Mesenteric fat pad (tissue), 1 donor: ENCODE results near the gene RHOXF1. TPM values are rescaled to one million over a fixed set of nuclear protein-coding genes. Genes with fewer than 3 reads are reported as not detected.
"Not testable (repeated sequence)": the region's sequence is repeated elsewhere in the genome, so short reads cannot be mapped to it uniquely, and the experiment has no call there.

Experiments used
- DNase-seq: peaks from one replicate; pipeline ENCODE4 v3.0.0-alpha.2; 2020; ENCODE audit warnings: low spot score
- long read RNA-seq: library from polyadenylated mRNA; unstranded; transcript quantifications from one replicate; pipeline ENCODE4 v2.0.0, GENCODE V29; 2020
- total RNA-seq: library from RNA; stranded (reverse); fragmentation: NEBNext Ultra II Directional; extraction: Animal tissue kit (Norgen Biotek cat#: 25700); gene quantifications from one replicate; pipeline ENCODE4 v1.2.1, GENCODE V29; 2021
- donor health status: DM: yes; HTN: yes; CAD: no.

Gene RHOXF1
- 1.2 TPM for total RNA-seq
- long read RNA-seq: 0 reads

DNA sequence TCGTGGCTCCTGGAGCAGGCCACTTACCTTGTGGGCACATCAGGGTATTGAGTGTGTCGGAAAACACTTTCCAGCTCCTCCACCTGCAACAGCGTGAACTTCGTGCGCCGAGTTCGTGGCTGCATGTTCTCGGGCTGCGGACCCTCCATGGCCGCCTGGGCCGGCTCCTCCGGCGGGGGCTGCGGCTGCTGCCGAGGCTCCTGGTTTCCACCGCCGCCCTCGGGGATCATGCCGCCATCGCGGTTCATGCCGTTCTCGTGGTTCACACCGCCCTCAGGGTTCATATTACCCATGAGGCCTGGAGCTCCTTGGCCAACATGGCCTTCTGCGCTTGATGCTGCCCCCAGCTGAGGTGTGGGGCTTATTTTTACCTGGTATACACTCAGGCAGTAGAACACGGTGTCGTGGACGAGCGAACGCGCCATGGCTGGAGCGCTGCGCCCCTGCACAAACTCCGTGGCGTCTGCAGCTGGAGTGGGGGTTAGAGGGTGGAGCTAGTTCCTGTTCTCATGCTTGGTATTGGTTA, at the start of gene RHOXF1:
RHOXF1 (minus strand) TSS at position 476 of the 526 bp plus-strand sequence; CDS start at position 425, 51 bp downstream.
- no peak for DNase-seq

DNA sequence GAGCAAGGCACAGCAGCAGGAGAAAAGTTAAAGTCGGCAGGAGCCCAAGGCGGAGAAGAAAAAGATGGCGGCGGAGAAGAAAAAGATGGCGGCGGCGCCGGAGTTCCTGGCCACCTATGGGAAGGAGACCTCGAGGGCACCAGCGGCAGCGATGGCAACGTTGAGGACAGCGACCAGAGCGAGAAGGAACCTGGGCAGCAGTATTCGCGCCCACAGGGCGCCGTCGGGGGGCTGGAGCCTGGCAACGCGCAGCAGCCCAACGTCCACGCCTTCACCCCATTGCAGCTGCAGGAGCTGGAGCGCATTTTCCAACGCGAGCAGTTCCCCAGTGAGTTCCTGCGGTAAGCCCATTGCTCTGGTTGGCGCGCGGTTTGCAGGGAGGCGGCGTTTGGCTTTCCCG, 43.4 kb upstream of the RHOXF1 start:
- not testable (repeated sequence) for DNase-seq

GRCh38 chrX:120158313-120158712, 42.6 kb upstream of the RHOXF1 start, which contains the start of gene RHOXF2:
RHOXF2 (plus strand) TSS chrX:120158613; CDS start chrX:120158751, 138 bp downstream.
- DNase-seq: not testable (repeated sequence)

DNA sequence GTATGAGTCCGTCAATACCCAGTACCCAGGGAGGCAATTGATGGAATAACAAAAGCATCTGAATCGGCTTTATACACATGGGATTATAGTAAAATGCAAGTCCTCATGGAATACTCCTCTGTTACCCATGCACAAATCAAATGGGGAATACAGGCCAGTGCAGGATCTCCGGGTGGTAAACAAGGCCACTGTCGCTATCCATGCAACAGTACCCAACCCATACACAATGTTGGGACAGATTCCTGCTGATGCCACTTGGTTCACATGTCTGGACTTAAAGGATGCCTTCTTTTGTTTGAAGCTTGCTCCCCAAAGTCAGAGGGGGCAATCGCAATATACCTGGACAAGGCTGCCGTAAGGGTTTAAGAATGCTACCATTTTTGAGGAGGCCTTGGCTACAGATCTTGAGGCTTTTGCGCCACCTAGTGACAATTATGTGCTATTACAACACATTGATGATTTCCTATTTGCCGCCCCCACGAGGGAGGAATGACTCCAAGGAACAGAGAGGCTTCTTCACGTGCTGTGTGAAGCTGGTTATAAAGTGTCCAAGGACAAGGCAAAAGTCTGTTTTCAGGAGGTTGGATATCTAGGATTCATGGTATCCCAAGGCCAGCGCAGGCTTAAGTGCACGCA, 34.5 kb upstream of the RHOXF1 start:
- not testable (repeated sequence) for DNase-seq

GRCh38 chrX:120147537-120147936, 31.8 kb upstream of the RHOXF1 start:
- DNase-seq: no peak

DNA sequence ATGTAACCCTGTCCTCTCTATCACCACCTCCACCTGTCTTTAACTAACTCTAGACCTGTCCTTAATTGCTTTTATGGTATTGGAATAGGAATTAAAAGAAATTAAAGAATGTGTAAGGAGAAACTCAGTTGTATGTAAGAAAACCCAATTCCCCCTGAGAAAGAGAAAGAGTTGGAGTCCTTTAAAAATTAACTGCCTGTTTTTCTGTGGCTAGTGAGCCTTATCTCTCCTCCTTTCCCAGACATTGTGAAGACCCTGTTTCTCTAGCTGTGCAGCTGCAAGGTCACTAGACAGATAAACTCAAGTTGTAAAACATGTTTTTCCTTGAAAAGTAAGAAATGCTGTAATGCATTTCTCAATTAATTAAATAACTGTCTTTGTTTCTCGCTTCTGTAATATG, 30.6 kb upstream of the RHOXF1 start:
- DNase-seq: not testable (repeated sequence)

GRCh38 chrX:120145295-120145925, 29.7 kb upstream of the RHOXF1 start:
- no peak for DNase-seq

- DNase-seq: no peak
These were observed 28.6 kb upstream of the RHOXF1 start for GRCh38 chrX:120144178-120144844.

- no peak for DNase-seq
These were observed 24.7 kb upstream of the RHOXF1 start for GRCh38 chrX:120140293-120140981.

DNA sequence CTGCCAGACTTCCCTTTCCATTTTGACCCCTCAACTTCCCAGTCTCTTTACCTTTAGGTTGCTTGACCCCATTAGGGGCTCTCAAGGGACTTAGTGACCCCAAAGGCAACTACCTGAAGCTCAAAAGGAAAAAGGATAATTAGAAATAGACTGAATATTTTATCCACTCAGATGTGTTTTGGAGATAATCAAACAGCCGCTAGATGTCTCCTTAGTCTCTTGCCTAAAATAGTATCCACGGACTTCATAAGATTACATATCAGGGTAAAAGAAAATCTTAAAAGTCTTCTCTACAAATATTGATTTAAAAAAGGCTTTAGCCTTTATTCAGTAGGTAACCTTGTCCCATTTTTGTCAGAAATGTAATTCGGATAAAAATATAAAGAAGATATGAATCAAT, 21.7 kb upstream of the RHOXF1 start:
- DNase-seq: no peak

- no peak for DNase-seq
These were observed 21.1 kb upstream of the RHOXF1 start for GRCh38 chrX:120136840-120137239.

- DNase-seq: no peak
These were observed 20.4 kb upstream of the RHOXF1 start for GRCh38 chrX:120136128-120136527.

DNA sequence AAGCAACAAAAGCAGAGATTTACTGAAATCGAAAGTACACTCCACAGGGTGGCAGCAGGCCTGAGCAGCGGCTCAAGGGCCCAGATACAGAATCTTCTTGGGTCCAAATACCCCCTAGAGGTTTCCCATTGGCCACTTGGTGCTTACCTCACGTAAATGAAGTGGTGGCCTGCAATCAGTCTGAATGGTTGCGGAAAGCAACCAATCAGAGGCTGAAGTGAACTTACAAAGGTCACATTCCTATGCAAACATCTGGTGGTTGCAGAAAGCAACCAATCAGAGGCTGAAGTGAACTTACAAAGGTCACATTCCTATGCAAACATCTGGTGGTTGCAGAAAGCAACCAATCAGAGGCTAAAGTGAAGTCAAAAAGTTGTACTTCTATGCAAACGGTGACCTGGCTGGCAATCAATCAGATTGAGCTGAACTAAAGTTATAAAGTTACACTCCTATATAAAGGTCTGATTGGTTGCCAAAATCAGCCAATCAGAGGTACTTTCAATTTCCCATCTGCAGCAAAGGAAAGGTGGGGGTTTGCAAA, 12.7 kb upstream of the RHOXF1 start:
- not testable (repeated sequence) for DNase-seq

DNA sequence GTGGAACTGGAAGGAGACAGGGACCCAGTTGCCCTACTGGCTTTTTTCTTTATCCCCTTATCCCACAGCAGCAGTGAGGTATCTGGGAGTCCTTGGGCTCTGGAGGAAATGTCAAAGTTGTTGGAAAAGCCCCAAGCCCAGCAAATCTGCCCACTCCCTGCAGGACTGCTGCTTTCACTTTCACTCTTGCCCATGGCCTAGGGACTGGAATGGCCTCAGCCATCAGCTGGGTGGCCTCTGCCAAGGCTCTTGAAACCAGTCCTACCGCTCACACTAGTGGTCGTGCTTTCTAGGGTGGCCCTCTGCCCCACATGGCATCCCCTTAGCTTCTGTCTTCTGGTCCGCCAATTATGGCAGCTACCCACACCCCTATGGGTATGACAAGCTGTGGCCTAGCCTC, 9.7 kb upstream of the RHOXF1 start:
- no peak for DNase-seq

DNA sequence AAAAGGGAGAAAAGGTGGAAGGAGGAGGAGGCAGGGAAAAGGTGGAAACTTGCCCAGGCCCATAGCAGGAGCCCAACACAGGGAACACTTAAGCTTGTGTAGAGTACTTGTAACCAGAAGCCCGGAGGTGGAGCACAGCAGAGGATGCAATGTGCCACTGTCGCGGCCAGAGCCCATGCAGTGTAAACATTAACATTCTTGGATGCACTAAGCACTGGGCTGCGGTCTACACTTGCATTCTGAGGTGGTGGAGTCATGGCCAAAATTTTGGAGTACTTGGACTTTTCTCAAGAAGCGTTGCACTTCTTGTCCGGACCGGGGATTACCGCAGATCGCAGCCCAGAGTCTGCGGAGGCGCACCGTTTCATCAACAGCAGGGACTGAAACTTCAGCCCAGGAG, 4.5 kb upstream of the RHOXF1 start:
- no peak for DNase-seq

DNA sequence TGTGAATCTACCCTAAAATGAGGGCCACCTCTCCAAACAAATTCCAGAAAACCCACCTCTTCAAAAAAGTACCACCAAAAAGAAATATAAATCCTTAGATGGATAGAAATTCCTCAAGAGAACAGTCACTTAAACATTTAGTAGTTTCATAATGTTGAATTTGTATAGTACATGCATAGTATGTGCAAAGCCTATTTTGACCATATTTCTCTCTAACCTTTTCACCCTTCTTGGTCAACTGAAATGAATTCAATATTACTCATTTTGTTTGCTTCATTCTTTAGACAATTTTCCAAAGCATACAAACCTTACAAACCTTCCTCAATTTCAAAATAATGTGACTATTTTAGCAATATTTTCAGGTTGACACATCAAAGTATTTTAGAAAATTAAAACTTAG, 4.1 kb downstream of the RHOXF1 start:
- no peak for DNase-seq

GRCh38 chrX:120109378-120109777, 6.3 kb downstream of the RHOXF1 start:
- DNase-seq: no peak

- not testable (repeated sequence) for DNase-seq
These were observed 11.0 kb downstream of the RHOXF1 start for GRCh38 chrX:120104707-120105106.

DNA sequence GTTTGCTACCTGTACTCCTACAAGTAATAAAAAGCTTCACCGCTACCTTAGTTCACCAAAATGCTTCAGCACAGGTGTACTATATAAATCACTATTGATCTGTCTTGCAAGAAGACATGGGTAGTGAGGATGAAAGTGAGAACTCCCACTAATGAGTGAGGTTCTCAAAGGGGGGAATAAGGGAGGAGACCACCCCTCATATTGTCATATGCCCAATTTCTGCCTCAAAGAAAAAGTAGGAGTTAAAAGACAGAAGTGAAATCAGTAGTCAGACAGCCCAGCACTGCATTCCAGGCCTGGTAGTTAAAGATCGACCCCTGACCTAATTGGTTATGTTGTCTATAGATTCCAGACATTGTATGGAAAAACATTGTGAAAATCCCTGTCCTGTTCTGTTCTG, 14.7 kb downstream of the RHOXF1 start:
- DNase-seq: not testable (repeated sequence)

- DNase-seq: no peak
These were observed 25.5 kb downstream of the RHOXF1 start for GRCh38 chrX:120090208-120090607.
